DMS153 (cell line): ENCODE measurements around the gene FMNL3.
"Not testable (repeated sequence)": the region's sequence is repeated elsewhere in the genome, so short reads cannot be mapped to it uniquely, and the experiment has no call there.

ENCODE experiments used
- DNase-seq: peaks from one replicate; lab custom pipeline; 2025; lab: John Stamatoyannopoulos, UW

The FMNL3 gene

GRCh38 chr12:49627752-49628360, 79.3 kb downstream of the FMNL3 start:
- no peak for DNase-seq

DNA sequence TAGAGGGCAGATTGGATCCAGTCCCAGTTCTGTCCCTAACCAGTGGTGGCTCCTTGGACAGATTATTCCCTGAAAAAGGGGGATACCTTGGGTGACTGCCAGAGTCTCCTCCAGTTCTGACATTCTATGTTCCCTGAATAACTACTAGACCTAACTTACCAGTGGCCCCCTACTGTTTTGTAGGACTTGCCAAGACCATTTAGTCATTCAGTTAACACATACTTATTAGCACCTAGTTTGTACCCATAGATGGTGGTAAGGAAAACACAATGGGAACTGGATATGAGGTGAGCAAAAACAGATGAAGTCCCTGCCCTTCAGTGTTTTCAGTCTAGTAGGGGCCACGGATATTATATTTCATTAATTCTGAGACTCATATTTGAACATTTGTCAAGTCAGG, 80.4 kb downstream of the FMNL3 start:
- no peak for DNase-seq

GRCh38 chr12:49626169-49626835, 80.9 kb downstream of the FMNL3 start:
- DNase-seq, result no peak

DNA sequence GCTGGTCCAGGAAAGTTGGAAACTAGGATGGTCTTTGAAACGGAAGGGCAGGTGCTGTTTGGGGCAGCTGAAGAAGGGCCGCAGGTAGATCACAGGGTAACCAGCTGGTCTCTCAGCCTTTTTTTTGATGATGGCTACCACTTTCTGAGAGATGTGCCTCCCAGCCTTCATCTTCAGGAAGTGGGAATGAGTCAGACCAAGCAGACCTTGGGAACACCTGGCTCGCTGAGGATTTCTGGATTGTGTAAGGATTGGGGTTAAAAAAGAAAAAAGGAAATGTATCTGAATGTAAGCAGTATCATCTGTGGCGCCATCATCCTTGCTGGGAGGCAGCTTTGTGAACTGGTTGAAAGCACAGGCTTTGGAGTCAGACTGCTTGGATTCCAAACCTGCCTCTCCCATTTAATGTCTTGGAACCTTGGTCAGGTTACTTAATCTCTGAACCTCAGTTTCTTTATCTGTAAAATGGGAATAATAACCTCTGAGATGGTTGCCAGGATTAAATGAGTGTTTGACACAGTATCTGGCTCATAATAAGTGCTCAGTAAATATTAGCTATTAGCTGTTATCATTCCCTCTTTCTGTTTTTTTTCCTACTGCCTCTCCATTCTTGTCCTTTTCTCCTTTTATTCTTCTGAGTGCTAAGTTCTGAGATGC, 82.2 kb downstream of the FMNL3 start:
- no peak for DNase-seq

DNA sequence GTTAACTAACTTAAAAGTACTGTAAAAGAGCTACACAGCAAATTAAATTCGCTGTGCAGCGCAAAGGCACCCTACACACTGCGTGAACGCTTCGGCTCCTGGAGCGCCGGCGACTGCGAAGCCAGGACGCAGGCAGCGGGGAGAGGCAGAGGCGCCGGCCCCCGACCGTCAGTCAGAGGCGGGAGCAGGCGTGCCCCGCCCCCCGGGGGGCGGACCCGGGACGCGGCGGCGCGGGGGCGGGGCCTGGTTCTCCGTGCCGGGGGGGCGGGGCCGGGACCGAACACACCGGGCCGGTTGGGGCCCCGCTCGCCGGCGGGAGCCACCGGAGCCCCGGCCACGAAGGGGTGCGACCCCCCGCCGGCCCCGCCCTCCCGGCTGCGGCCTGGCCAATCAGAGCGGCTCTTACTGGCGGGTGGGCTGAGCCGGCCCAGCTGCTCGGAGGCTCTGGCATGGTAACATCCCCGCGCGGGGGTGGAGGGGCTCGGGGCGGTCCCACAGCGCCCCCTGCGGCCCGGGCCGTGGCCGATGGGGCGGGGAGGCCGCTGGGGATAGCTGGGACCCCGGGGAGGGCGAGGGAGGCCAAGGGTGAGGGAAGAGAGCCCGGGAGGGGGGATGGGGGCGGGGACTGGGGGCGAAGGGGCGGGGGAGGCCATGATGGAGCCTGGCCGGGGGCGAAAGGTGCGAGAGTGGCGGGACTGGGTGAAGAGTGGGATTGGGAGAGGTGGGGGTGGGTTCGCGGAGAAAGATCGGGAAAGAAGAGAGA, 83.9 kb downstream of the FMNL3 start, which contains the start of gene PRPF40B:
TSS of gene PRPF40B (plus strand) at position 420 of the 763 bp plus-strand sequence. CDS start at position 450, 30 bp downstream.
- DNase-seq, result peak; percentile 81

DNA sequence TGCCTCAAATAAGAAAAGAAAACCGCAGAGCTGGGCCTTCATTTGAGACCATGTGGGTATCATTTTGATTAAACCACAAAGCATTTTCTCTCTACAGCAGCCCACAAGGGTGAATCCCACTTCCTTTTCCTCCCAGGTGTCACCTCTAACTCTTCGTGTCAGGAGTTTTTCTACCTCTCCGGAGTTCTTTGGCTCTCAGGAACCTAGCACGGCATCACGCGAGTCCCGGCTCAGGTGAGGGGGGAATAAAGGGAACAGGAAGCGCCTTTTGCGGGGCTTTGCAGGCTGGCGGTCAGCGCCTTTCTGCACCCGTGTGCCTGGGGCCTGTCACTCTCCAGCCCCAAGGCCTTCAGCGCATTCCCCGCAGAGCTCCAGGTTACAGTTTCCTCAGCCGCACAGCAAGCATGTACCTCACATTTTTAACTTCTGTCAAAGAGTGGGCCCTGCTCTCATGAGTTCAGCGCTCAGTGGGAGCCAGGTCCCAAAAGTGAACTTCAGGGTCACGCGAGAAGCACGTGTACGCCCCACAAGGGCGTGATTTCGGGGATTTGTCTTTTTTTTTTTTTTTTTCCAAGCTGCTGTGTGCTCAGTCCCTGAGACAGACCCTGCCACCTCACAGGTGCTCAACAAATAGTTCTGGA, 84.6 kb downstream of the FMNL3 start:
- DNase-seq, result no peak

DNA sequence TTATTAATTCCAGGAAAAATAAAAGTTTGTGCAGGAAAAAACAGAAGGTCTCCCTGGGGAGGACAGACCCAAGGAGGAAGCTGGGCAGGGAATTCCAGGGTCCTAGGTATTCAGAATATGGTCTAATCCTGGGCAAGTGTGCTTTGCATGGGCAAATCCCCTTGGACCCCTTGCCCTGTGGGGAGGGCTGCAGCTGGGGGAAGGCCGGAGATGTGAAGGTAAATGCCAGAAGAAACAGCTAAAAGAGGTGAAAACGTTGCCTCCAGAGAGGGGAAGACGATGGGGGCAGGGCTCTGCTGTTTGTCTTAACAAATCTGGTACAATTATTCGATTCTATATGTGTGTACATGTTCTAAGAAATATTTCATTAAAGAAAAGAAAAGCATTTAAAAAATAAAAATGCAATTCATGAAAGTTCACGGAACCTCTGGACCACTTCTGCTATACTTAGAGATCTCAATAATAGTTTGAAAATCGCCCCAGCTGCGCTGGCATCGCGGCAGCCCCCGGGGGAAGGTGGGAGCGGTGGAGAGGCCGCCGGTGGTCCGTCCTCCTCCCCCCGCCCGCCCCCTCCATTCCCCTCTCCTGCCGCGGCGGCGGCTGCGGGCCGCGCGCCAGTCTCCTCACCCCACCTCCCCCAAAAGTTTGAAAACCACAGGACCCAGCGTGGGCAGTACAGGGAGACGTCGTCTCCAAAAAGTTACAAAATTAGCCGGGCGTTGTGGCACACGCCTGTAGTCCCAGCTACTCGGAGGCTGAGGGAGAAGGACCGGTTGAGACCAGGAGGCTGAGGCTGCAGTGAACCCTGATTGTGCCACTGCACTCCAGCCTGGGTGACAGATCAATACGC, 85.3 kb downstream of the FMNL3 start:
- no peak for DNase-seq

DNA sequence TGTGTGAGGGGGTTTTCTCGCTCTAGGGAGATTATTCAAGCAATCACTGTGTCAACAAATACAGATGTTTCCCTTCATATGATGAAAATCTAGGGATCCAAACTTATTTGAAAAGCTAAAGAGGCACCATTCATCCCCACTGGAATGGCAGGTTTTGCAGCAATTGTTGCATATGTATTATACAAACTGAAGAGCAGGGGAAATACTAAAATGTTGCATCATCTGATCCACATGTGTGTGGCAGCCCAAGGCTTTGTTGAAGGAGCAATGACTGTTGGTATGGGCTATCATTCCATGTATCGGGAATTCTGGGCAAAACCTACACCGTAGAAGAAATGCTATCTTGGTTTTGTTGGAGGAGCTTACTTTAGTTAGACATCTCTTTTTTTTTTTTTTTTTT, 87.9 kb downstream of the FMNL3 start:
- DNase-seq, result no peak

DNA sequence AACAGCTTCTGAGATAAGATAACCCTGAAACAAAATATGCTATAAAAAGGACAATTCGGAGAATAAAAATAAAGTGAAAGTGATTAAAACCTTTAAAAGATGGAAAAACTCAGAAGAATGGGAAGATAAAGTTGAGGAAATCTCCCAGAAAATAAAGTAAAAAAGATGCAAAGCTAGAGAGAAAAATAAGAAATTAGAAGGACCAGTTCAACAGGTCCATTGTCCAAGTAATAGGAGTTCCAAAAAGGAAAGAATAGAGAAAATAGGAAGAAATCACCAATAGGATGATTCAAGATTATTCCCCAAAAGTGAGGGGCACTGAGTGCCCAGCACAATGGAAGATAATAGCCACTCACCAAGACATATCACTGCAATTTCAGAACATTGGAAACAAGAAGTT, 88.6 kb downstream of the FMNL3 start:
- no peak for DNase-seq

DNA sequence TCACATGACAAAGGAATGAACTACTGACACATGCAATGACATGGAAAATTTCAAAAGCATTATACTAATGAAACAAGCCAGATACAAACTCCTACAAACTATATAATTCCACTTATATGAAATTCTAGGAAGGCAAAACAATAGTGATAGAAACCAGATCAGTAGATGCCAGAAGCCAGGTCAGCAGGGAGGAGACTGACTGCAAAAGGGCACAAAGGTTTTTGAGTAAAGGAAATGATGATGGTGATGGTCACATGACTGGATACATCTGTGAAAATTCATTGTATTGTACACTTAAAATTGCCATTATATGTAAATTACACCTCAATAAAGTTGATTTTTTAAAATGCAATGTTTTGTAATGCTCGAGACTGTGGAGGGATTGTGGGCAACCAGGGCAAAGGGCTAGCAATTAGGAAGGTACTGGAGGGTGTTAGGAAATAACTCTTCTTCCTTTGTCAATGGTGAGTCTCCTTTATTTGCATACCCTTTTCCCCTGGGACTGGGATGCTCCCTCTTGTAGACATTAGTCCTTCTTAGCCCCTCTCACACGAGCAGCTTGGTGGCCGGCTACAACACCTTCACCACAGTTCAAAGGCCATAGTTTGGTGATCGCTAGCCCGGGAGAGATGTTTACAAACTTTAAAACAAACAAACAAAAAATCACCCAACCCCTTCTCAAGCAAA, 90.5 kb downstream of the FMNL3 start:
- no peak for DNase-seq

DNA sequence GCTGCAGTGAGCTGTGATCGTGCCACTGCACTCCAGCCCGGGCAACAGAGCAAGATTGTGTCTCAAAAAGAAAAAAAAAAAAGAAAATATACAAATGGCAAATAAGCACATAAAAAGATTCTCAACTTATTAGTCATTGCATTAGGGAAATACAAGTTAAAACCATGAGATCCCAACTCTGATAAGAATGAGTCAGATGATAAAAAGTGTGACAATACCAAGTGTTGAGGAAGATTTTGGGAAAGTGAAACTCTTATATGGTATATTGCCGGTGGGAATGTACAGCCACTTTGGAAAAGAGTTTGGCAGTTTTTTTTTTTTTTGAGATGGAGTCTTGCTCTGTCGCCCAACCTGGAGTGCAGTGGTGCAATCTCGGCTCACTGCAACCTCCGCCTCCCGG, 91.5 kb downstream of the FMNL3 start:
- no peak for DNase-seq

GRCh38 chr12:49612210-49612609, 95.0 kb downstream of the FMNL3 start:
- DNase-seq, result no peak

GRCh38 chr12:49610785-49611184, 96.4 kb downstream of the FMNL3 start:
- not testable (repeated sequence) for DNase-seq

GRCh38 chr12:49609875-49610154, 97.4 kb downstream of the FMNL3 start:
- DNase-seq, result no peak

GRCh38 chr12:49609059-49609874, 97.9 kb downstream of the FMNL3 start:
- DNase-seq, result no peak

- not testable (repeated sequence) for DNase-seq
Observed at GRCh38 chr12:49605539-49605938, 101.7 kb downstream of the FMNL3 start, which contains the start of gene FAM186B. TSS of gene FAM186B (minus strand) at chr12:49605639. CDS start at chr12:49605477, 162 bp downstream.

- no peak for DNase-seq
Observed at GRCh38 chr12:49604856-49605255, 102.3 kb downstream of the FMNL3 start.

GRCh38 chr12:49603721-49604120, 103.5 kb downstream of the FMNL3 start:
- DNase-seq, result no peak

DNA sequence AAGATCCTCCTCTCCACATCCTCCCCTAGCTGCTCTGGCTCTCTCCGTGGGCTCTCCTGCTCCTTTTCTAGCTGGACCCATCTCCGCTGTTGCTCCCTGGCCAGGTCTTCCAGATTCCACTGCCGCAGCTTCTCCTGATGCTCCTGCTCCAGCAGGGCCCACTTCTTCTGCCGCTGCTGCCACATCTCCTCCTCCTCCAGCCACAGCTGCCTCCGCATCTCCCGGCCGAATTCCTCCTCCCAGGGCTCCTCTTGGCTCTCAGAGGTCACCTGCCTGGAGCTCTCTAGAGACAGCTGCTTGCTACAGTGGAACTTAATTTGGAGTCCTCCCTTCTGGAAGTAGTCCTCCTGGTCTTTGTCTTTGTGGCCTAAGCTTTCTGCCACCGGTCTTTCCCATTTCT, 107.2 kb downstream of the FMNL3 start:
- DNase-seq, result no peak

- no peak for DNase-seq
Observed at GRCh38 chr12:49598527-49598926, 108.7 kb downstream of the FMNL3 start.
